C4-2B (cell line): ENCODE results near the gene MIGA1.

ENCODE experiments used
- CTCF ChIP-seq: fragments of 450-650 bp; conservative IDR thresholded peaks from 2 replicates; pipeline ENCODE4 v1.5.1; 2017; ENCODE audit warnings: mild to moderate bottlenecking
- ZFX ChIP-seq: fragments of 450-650 bp; IDR thresholded peaks from 2 replicates; pipeline ENCODE4 v1.6.1; 2017

- TF ChIP-seq CTCF (no peak), ZFX (no peak)
These were observed 109.6 kb downstream of the MIGA1 start for GRCh38 chr1:77888781-77889642.
